HepG2 (cell line): Measurements from ENCODE around the gene ENO1. TPM values are rescaled to one million over a fixed set of nuclear protein-coding genes. Genes with fewer than 3 reads are reported as not detected.

ENCODE experiments used
- DDIT3 ChIP-seq: sonication (generic); formaldehyde crosslinking; IDR thresholded peaks from 2 replicates; pipeline ENCODE4 v1.4.0; 2020; ENCODE audit warnings: mild to moderate bottlenecking, missing genetic modification reagents
- EP300 ChIP-seq, 3 experiments: sonication (generic) in 1 of 3; formaldehyde crosslinking in 1 of 3; IDR thresholded peaks; 2 replicates each; pipeline versions ENCODE4 v1.5.1 to v1.6.1; 2011 to 2020; ENCODE audit warnings: low read depth in 2 of 3, low read length in 2 of 3, borderline replicate concordance in 1 of 3, improper control_type of control experiment in 1 of 3, mild to moderate bottlenecking in 1 of 3, missing genetic modification reagents in 1 of 3, moderate library complexity in 1 of 3
- MEIS2 ChIP-seq: sonication (generic); formaldehyde crosslinking; IDR thresholded peaks from 2 replicates; pipeline ENCODE4 v1.9.0; 2021; ENCODE audit warnings: mild to moderate bottlenecking, missing genetic modification reagents
- MLLT10 ChIP-seq: sonication (generic); formaldehyde crosslinking; IDR thresholded peaks from 2 replicates; pipeline ENCODE4 v1.4.0; 2020; ENCODE audit warnings: missing genetic modification reagents
- MTF2 ChIP-seq: sonication (generic); formaldehyde crosslinking; IDR thresholded peaks from 2 replicates; pipeline ENCODE4 v1.5.0; 2020; ENCODE audit warnings: missing genetic modification reagents, borderline replicate concordance
- RFXAP ChIP-seq: sonication (generic); formaldehyde crosslinking; IDR thresholded peaks from 2 replicates; pipeline ENCODE4 v1.4.0; 2020; ENCODE audit warnings: missing genetic modification reagents, borderline replicate concordance
- SATB2 ChIP-seq: sonication (generic); formaldehyde crosslinking; IDR thresholded peaks from 2 replicates; pipeline ENCODE4 v1.5.0; 2020; ENCODE audit warnings: missing genetic modification reagents
- STAG1 ChIP-seq: sonication (generic); formaldehyde crosslinking; IDR thresholded peaks from 2 replicates; pipeline ENCODE4 v1.4.0; 2020; ENCODE audit warnings: missing genetic modification reagents
- TCF7L2 ChIP-seq: IDR thresholded peaks from 2 replicates; pipeline ENCODE4 v1.6.1; 2011; ENCODE audit warnings: mild to moderate bottlenecking, low read depth, low read length, moderate library complexity
- TFAP4 ChIP-seq: sonication (generic); IDR thresholded peaks from 2 replicates; pipeline ENCODE4 v1.6.1; 2016; ENCODE audit warnings: low read depth, borderline replicate concordance
- ZBTB26 ChIP-seq: IDR thresholded peaks from 2 replicates; pipeline ENCODE4 v1.6.1; 2016; ENCODE audit warnings: missing compliant biosample characterization, missing genetic modification reagents, borderline replicate concordance
- ZNF567 ChIP-seq: sonication (generic); formaldehyde crosslinking; IDR thresholded peaks from 2 replicates; pipeline ENCODE4 v1.8.1; 2023; ENCODE audit warnings: mild to moderate bottlenecking, missing genetic modification reagents, borderline replicate concordance
- ZSCAN21 ChIP-seq: sonication (generic); formaldehyde crosslinking; IDR thresholded peaks from 2 replicates; pipeline ENCODE4 v1.8.0; 2022; ENCODE audit warnings: mild to moderate bottlenecking, missing genetic modification reagents, moderate library complexity, borderline replicate concordance
- ZSCAN29 ChIP-seq: sonication (generic); formaldehyde crosslinking; conservative IDR thresholded peaks from 2 replicates; pipeline ENCODE4 v1.4.0; 2020; ENCODE audit warnings: mild to moderate bottlenecking, missing genetic modification reagents
- polyA plus RNA-seq, 8 experiments: library from polyadenylated mRNA; depleted of rRNA in 3 of 8; stranded (reverse) in 7 of 8; unstranded in 1 of 8; fragments of >200 nt; fragmentation: Illumina TruSeq in 4 of 8; extraction: Trizol in 4 of 8; gene quantifications; 2 replicates each; pipeline versions ENCODE4 v1.2.1 to v1.2.3, GENCODE V29; 2011 to 2016; ENCODE audit warnings: low read depth in 4 of 8, missing spikeins in 1 of 8, mixed read lengths in 1 of 8; ENCODE audit not compliant: insufficient read depth in 1 of 8
- total RNA-seq, 5 experiments: library from RNA; depleted of rRNA; stranded (reverse); fragments of >200 nt; fragmentation: Illumina TruSeq; extraction: Trizol; gene quantifications; 2 replicates each; pipeline ENCODE4 v1.2.3, GENCODE V29; 2016; ENCODE audit warnings: low read depth in 1 of 5
- TF ChIP-seq, protein P1 (sequence below): sonication (generic); formaldehyde crosslinking; conservative IDR thresholded peaks from 2 replicates; pipeline ENCODE4 v1.8.0; 2022; ENCODE audit warnings: missing genetic modification reagents
- TF ChIP-seq, protein P2 (sequence below): sonication (generic); formaldehyde crosslinking; IDR thresholded peaks from 2 replicates; pipeline ENCODE4 v1.4.0; 2020; ENCODE audit warnings: missing genetic modification reagents, mild to moderate bottlenecking, borderline replicate concordance
- TF ChIP-seq, protein P3 (sequence below): sonication (generic); formaldehyde crosslinking; IDR thresholded peaks from 2 replicates; pipeline ENCODE4 v1.5.1; 2020; ENCODE audit warnings: mild to moderate bottlenecking, missing genetic modification reagents

Gene ENO1
- total and polyA plus RNA-seq, 2 of the 13 experiments (the other 11 are each of a cell fraction or from before 2014, with no cell fraction given): 1,559 to 3,103 TPM

GRCh38 chr1:8848663-8849386 lies 29.7 kb downstream of the ENO1 start (continued):
- TF ChIP-seq, protein P1, sequence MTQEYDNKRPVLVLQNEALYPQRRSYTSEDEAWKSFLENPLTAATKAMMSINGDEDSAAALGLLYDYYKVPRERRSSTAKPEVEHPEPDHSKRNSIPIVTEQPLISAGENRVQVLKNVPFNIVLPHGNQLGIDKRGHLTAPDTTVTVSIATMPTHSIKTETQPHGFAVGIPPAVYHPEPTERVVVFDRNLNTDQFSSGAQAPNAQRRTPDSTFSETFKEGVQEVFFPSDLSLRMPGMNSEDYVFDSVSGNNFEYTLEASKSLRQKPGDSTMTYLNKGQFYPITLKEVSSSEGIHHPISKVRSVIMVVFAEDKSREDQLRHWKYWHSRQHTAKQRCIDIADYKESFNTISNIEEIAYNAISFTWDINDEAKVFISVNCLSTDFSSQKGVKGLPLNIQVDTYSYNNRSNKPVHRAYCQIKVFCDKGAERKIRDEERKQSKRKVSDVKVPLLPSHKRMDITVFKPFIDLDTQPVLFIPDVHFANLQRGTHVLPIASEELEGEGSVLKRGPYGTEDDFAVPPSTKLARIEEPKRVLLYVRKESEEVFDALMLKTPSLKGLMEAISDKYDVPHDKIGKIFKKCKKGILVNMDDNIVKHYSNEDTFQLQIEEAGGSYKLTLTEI: no peak
- TF ChIP-seq, protein P2, sequence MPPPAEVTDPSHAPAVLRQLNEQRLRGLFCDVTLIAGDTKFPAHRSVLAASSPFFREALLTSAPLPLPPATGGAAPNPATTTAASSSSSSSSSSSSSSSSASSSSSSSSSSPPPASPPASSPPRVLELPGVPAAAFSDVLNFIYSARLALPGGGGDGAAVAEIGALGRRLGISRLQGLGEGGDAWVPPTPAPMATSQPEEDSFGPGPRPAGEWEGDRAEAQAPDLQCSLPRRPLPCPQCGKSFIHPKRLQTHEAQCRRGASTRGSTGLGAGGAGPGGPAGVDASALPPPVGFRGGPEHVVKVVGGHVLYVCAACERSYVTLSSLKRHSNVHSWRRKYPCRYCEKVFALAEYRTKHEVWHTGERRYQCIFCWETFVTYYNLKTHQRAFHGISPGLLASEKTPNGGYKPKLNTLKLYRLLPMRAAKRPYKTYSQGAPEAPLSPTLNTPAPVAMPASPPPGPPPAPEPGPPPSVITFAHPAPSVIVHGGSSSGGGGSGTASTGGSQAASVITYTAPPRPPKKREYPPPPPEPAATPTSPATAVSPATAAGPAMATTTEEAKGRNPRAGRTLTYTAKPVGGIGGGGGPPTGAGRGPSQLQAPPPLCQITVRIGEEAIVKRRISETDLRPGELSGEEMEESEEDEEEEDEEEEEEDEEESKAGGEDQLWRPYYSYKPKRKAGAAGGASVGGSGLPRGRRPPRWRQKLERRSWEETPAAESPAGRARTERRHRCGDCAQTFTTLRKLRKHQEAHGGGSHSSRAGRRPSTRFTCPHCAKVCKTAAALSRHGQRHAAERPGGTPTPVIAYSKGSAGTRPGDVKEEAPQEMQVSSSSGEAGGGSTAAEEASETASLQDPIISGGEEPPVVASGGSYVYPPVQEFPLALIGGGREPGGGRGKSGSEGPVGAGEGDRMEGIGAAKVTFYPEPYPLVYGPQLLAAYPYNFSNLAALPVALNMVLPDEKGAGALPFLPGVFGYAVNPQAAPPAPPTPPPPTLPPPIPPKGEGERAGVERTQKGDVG (CRISPR knock-in tag): no peak
- TF ChIP-seq TFAP4 (peak; percentile 94), SATB2 (CRISPR knock-in tag) (no peak), MLLT10 (CRISPR knock-in tag) (no peak), ZBTB26 (CRISPR knock-in tag) (peak; percentile 68; the same call in 1 of the 2 replicates), ZSCAN21 (no peak; the same call in 1 of the 2 replicates), TCF7L2 (no peak), ZSCAN29 (CRISPR knock-in tag) (no peak), STAG1 (CRISPR knock-in tag) (peak; percentile 94), MEIS2 (CRISPR knock-in tag) (0 out of 2 replicates have a peak, but pooled peaks have one; percentile 18), RFXAP (CRISPR knock-in tag) (no peak), ZNF567 (CRISPR knock-in tag) (no peak), DDIT3 (no peak), EP300 (IDR thresholded peaks at IDR 0.05; ENCODE audit: low read depth in 2 of 2, low read length in 2 of 2) (0 out of 4 replicates have a peak, but pooled peaks of 1 of the 2 experiments have one; percentile 6), EP300 (CRISPR knock-in tag; IDR thresholded peaks at IDR 0.05; ENCODE audit: borderline replicate concordance) (peak; percentile 47; the same call in 1 of the 2 replicates), MTF2 (CRISPR knock-in tag) (no peak)
- TF ChIP-seq, protein P3, sequence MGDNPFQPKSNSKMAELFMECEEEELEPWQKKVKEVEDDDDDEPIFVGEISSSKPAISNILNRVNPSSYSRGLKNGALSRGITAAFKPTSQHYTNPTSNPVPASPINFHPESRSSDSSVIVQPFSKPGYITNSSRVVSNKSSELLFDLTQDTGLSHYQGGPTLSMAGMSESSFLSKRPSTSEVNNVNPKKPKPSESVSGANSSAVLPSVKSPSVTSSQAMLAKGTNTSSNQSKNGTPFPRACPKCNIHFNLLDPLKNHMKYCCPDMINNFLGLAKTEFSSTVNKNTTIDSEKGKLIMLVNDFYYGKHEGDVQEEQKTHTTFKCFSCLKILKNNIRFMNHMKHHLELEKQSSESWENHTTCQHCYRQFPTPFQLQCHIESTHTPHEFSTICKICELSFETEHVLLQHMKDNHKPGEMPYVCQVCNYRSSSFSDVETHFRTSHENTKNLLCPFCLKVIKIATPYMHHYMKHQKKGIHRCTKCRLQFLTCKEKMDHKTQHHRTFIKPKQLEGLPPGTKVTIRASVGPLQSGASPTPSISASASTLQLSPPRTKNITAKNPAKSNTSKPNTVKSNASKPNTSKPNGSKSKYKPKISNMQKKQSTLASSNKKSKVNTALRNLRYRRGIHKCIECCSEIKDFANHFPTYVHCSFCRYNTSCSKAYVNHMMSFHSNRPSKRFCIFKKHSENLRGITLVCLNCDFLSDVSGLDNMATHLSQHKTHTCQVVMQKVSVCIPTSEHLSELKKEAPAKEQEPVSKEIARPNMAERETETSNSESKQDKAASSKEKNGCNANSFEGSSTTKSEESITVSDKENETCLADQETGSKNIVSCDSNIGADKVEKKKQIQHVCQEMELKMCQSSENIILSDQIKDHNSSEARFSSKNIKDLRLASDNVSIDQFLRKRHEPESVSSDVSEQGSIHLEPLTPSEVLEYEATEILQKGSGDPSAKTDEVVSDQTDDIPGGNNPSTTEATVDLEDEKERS: no peak
